ENCODE measurements around the gene SLITRK4.
A peak's percentile ranks its signal among the peaks of the same experiment; 100 is the strongest.

SLITRK4 gene

DNA sequence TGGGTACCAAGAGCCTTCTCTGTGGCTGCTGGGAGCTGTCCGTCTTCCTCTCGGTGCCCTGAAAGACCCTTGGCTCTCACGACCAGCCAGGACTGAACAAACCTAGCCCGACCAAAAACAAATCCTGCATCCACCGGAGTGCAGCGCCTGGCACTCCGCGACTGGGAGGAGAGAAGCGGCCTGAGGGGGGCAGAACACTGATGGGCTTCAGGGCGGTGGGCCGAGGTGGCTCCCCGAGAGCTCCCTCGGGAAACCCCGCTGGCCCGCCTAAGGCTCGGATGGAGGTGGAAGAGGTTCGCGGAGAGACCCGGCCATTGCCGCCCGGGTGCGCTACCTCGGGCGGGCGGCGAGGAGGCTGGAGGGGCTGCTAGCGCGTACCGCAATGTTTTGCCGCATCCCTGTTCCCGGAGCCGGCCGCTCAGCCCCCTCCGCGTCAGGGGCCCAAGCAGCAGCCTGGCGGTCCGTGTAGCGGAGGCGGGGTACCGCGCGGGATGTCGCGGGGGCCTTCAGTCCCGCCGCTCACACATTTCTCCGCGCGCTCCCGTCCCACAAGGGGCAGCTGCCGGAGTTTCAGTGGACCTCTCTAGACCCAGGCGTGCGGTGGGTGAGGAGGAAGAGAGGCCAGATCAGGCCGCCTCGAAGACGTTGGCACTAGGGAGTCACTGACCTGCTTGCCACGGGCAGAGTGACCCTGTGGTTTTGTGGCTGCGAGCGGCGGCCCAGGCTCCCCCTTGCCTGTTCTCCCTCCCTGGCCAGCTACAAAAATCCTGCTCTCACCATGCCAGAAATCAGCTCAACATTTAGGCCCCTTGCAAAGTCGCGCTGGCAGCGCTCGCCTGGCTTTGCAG is 2.2 kb downstream of the SLITRK4 start:
- peaks cover 4 to 8% of the 10 kb centered on the region in 2 donors for H3K9me3 Mint-ChIP-seq
- H3K4me1 Mint-ChIP-seq (ENCODE audit: low read depth in 2 of 2): peaks cover 0 to 1% of the 10 kb centered on the region in 2 donors
- H3K27me3 Mint-ChIP-seq: peaks cover 0 to 19% of the 10 kb centered on the region in 2 donors
- no peaks in the 10 kb centered on the region for H3K36me3 Mint-ChIP-seq (ENCODE audit: insufficient read depth)
- ATAC-seq (replicated peaks): no peak
- H3K27ac Mint-ChIP-seq: no peak overlapping the region
- H3K4me3 Mint-ChIP-seq: no peak overlapping the region
- no peak for DNase-seq

DNA sequence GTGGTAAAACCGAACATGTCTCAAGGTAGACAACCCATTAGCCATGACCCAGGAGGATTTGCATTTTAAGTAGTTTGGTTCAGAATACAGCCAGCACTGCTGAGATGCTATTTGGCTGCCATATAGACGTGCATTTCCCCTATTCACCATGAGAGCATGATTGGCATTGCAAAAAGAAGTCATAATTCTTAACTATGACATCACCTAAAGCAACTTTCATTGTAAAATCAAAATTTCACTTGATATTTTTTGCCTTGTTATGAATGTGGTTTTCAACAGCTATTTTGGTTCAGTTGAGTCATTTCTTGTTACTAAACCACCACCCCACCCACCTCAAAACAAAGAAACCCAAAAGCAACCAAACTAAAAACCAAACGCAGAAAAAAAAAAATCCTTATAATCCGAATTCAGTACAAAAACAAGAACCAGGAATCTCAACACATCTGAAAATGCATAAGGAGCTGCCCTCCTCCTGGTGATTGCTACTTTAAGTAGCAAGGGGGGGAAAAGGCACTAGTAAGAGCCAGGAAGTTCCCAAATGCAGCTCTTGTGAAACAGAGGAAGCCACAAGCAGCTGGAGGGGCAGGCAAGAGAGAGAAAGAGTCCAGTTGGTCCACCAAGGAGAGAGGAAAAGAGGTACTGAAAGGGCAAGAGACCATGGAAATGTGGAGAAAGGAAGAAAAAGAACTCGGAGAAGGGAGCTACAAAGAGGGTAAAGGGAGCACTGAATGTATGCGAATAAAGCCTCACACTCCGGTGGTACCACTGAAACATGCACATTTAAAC is 3.1 kb downstream of the SLITRK4 start:
- Mint-ChIP-seq H3K4me3 (peak overlapping the region in 1 of 2 donors; percentile 10), H3K9me3 (peaks cover 4 to 8% of the 10 kb centered on the region in 2 donors)
- ATAC-seq (replicated peaks): no peak

DNA sequence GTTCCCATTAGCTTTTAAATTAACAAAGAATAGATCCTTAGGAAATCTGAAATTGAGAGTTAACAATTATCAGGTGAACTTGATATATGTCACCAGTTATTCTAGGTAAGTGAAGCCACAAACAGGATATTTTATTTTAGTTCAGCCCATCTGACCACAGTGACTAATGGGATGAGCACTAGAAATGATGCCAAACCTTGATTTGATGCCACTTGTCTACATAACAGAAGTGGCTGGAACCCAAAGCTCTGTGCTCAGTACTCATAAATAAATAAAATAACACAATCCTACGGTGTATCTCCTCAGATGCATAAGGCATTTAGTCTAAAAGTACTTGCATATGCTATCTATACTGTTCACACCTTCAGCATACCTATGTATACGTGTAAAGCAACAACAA is 12.2 kb downstream of the SLITRK4 start:
- no peak overlapping the region for H3K27ac Mint-ChIP-seq
- H3K36me3 Mint-ChIP-seq (ENCODE audit: insufficient read depth): no peaks in the 10 kb centered on the region
- DNase-seq: no peak
- no peak for ATAC-seq (replicated peaks)
- no peaks in the 10 kb centered on the region for H3K9me3 Mint-ChIP-seq
- no peaks in the 10 kb centered on the region for H3K4me1 Mint-ChIP-seq (ENCODE audit: low read depth in 2 of 2)
- H3K27me3 Mint-ChIP-seq: no peaks in the 10 kb centered on the region
- no peak overlapping the region for H3K4me3 Mint-ChIP-seq

More for the DNA sequence above, 3.1 kb downstream of the SLITRK4 start:
- Mint-ChIP-seq H3K27me3 (peaks cover 0 to 19% of the 10 kb centered on the region in 2 donors), H3K36me3 (ENCODE audit: insufficient read depth) (no peaks in the 10 kb centered on the region), H3K27ac (no peak overlapping the region), H3K4me1 (ENCODE audit: low read depth in 2 of 2) (peaks cover 0 to 1% of the 10 kb centered on the region in 2 donors)
- DNase-seq: no peak

GRCh38 chrX:143621276-143621675 is 14.6 kb downstream of the SLITRK4 start:
- Mint-ChIP-seq H3K4me3 (no peak overlapping the region), H3K36me3 (ENCODE audit: insufficient read depth) (no peaks in the 10 kb centered on the region), H3K27me3 (no peaks in the 10 kb centered on the region), H3K4me1 (ENCODE audit: low read depth in 2 of 2) (no peaks in the 10 kb centered on the region), H3K27ac (no peak overlapping the region), H3K9me3 (no peaks in the 10 kb centered on the region)
- no peak for ATAC-seq (replicated peaks)
- no peak for DNase-seq

DNA sequence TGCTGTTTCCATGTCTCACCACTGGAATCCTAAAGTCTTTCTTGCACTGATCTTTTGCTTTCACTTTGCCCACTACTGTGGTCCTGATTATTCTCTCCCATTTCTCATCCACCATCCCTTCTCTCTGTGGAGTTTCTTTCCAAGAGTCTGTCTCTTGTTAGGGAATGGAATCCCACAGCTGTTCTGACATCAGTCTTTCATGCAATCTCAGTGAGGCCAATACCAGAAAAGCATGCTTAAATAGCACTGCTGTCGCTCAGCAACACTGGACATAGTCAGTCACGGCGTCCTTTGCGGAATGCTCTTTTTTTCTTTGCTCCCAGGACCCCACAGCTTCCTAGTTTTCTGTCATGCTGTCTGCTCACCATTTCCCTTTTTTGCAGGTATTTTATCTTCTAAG is 20.1 kb downstream of the SLITRK4 start:
- H3K27ac Mint-ChIP-seq: no peak overlapping the region
- DNase-seq (no peak), ATAC-seq (replicated peaks) (no peak)
- no peak overlapping the region for H3K4me3 Mint-ChIP-seq
- no peaks in the 10 kb centered on the region for H3K4me1 Mint-ChIP-seq (ENCODE audit: low read depth in 2 of 2)
- peaks cover 2 to 9% of the 10 kb centered on the region in 2 donors for H3K9me3 Mint-ChIP-seq
- no peaks in the 10 kb centered on the region for H3K27me3 Mint-ChIP-seq
- H3K36me3 Mint-ChIP-seq (ENCODE audit: insufficient read depth): no peaks in the 10 kb centered on the region

DNA sequence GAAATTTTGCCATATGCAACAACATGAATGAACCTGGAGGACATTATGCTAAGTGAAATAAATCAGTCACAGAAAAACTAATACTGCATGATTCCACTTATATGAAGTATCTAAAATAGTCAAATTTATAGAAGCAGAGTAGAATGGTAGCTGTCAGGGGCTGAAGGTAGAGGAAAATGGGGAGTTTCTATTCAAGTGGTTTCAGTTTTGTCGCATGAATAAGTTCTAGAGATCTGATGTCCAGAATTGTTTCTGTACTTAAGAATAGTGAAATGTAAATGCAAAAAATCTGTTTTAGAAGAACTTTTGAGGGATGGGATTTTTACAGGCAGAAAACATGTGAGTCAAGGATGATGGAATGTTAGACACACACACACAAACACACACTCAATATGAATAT is 34.1 kb downstream of the SLITRK4 start:
- no peak for ATAC-seq (replicated peaks)
- Mint-ChIP-seq H3K4me3 (no peak overlapping the region), H3K9me3 (peaks cover 0 to 3% of the 10 kb centered on the region in 2 donors), H3K4me1 (ENCODE audit: low read depth in 2 of 2) (no peaks in the 10 kb centered on the region), H3K36me3 (ENCODE audit: insufficient read depth) (no peaks in the 10 kb centered on the region), H3K27me3 (no peaks in the 10 kb centered on the region), H3K27ac (no peak overlapping the region)
- DNase-seq: no peak

DNA sequence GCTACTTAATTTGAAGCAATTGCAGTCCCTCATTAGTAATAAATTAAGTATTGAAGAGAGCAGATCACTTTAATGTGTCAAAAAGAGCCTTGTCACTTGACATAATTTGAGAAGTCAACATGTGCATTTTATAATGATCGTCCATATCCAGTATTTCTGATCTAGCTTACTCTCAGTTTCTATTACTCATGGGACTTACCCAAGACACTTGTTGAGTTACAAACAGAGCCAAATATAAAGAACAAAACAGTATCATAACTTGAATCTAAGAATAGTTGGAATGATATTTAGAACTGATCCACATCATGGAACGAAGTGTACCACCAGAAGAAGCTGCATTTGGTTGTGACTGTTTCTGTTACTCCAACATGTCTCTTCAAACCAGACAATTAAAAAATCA is 54.7 kb downstream of the SLITRK4 start:
- Mint-ChIP-seq H3K36me3 (ENCODE audit: insufficient read depth) (no peaks in the 10 kb centered on the region), H3K27ac (no peak overlapping the region), H3K4me1 (ENCODE audit: low read depth in 2 of 2) (no peaks in the 10 kb centered on the region), H3K4me3 (no peak overlapping the region), H3K9me3 (no peaks in the 10 kb centered on the region), H3K27me3 (no peaks in the 10 kb centered on the region)
- no peak for DNase-seq
- no peak for ATAC-seq (replicated peaks)

GRCh38 chrX:143580266-143580665 is 55.6 kb downstream of the SLITRK4 start:
- H3K4me3 Mint-ChIP-seq: no peak overlapping the region
- H3K9me3 Mint-ChIP-seq: no peaks in the 10 kb centered on the region
- DNase-seq (no peak), ATAC-seq (replicated peaks) (no peak)
- H3K27me3 Mint-ChIP-seq: no peaks in the 10 kb centered on the region
- no peak overlapping the region for H3K27ac Mint-ChIP-seq
- H3K4me1 Mint-ChIP-seq (ENCODE audit: low read depth in 2 of 2): no peaks in the 10 kb centered on the region
- no peaks in the 10 kb centered on the region for H3K36me3 Mint-ChIP-seq (ENCODE audit: insufficient read depth)
